ENCODE measurements around the gene OR4S2.

Gene OR4S2

GRCh38 chr11:55661901-55662300 lies 13.8 kb downstream of the OR4S2 start, which contains the start of gene OR4C6:
TSS of gene OR4C6 (plus strand) at chr11:55662201. CDS start at chr11:55665167, 2,966 bp downstream.
- TF ChIP-seq CTCF (IDR thresholded peaks at IDR 0.05; ENCODE audit: poor library complexity, severe bottlenecking): no peak
- no peak for ATAC-seq (ENCODE audit: low read depth)
- Histone ChIP-seq H3K4me1 (ENCODE audit: insufficient read depth, poor library complexity, severe bottlenecking) (no peaks in the 10 kb centered on the region), H3K27me3 (ENCODE audit: insufficient read depth, poor library complexity, severe bottlenecking) (no peaks in the 10 kb centered on the region), H3K36me3 (ENCODE audit: low read depth) (no peaks in the 10 kb centered on the region), H3K9me3 (ENCODE audit: severe bottlenecking) (no peaks in the 10 kb centered on the region), H3K27ac (ENCODE audit: poor library complexity, severe bottlenecking) (no peak within 1 kb of the TSS), H3K4me3 (ENCODE audit: severe bottlenecking) (no peak within 1 kb of the TSS)
- no peak for DNase-seq (ENCODE audit: low spot score)

GRCh38 chr11:55669376-55669775 lies 21.2 kb downstream of the OR4S2 start:
- no peak overlapping the region for H3K4me3 ChIP-seq (ENCODE audit: severe bottlenecking)
- H3K27me3 ChIP-seq (ENCODE audit: insufficient read depth, poor library complexity, severe bottlenecking): no peaks in the 10 kb centered on the region
- ATAC-seq (ENCODE audit: low read depth): no peak
- H3K36me3 ChIP-seq (ENCODE audit: low read depth): no peaks in the 10 kb centered on the region
- TF ChIP-seq CTCF (IDR thresholded peaks at IDR 0.05; ENCODE audit: poor library complexity, severe bottlenecking): no peak
- DNase-seq (ENCODE audit: low spot score): no peak
- no peak overlapping the region for H3K27ac ChIP-seq (ENCODE audit: poor library complexity, severe bottlenecking)
- no peaks in the 10 kb centered on the region for H3K4me1 ChIP-seq (ENCODE audit: insufficient read depth, poor library complexity, severe bottlenecking)
- H3K9me3 ChIP-seq (ENCODE audit: severe bottlenecking): no peaks in the 10 kb centered on the region

GRCh38 chr11:55673860-55674259 lies 25.7 kb downstream of the OR4S2 start:
- no peak overlapping the region for H3K4me3 ChIP-seq (ENCODE audit: severe bottlenecking)
- no peak for ATAC-seq (ENCODE audit: low read depth)
- no peaks in the 10 kb centered on the region for H3K9me3 ChIP-seq (ENCODE audit: severe bottlenecking)
- no peak overlapping the region for H3K27ac ChIP-seq (ENCODE audit: poor library complexity, severe bottlenecking)
- DNase-seq (ENCODE audit: low spot score): no peak
- H3K36me3 ChIP-seq (ENCODE audit: low read depth): no peaks in the 10 kb centered on the region
- H3K4me1 ChIP-seq (ENCODE audit: insufficient read depth, poor library complexity, severe bottlenecking): no peaks in the 10 kb centered on the region
- no peak for TF ChIP-seq CTCF (IDR thresholded peaks at IDR 0.05; ENCODE audit: poor library complexity, severe bottlenecking)
- H3K27me3 ChIP-seq (ENCODE audit: insufficient read depth, poor library complexity, severe bottlenecking): no peaks in the 10 kb centered on the region

- no peak overlapping the region for H3K4me3 ChIP-seq (ENCODE audit: severe bottlenecking)
- H3K36me3 ChIP-seq (ENCODE audit: low read depth): no peaks in the 10 kb centered on the region
- peaks cover 2% of the 10 kb centered on the region for H3K9me3 ChIP-seq (ENCODE audit: severe bottlenecking)
- H3K27me3 ChIP-seq (ENCODE audit: insufficient read depth, poor library complexity, severe bottlenecking): no peaks in the 10 kb centered on the region
- TF ChIP-seq CTCF (IDR thresholded peaks at IDR 0.05; ENCODE audit: poor library complexity, severe bottlenecking): no peak
- H3K4me1 ChIP-seq (ENCODE audit: insufficient read depth, poor library complexity, severe bottlenecking): no peaks in the 10 kb centered on the region
- no peak for DNase-seq (ENCODE audit: low spot score)
- ATAC-seq (ENCODE audit: low read depth): no peak
- no peak overlapping the region for H3K27ac ChIP-seq (ENCODE audit: poor library complexity, severe bottlenecking)
Measured at GRCh38 chr11:55697817-55698216, 49.7 kb downstream of the OR4S2 start.

GRCh38 chr11:55701429-55701828 lies 53.3 kb downstream of the OR4S2 start:
- H3K9me3 ChIP-seq (ENCODE audit: severe bottlenecking): peaks cover 2% of the 10 kb centered on the region
- no peak overlapping the region for H3K27ac ChIP-seq (ENCODE audit: poor library complexity, severe bottlenecking)
- no peaks in the 10 kb centered on the region for H3K27me3 ChIP-seq (ENCODE audit: insufficient read depth, poor library complexity, severe bottlenecking)
- H3K4me1 ChIP-seq (ENCODE audit: insufficient read depth, poor library complexity, severe bottlenecking): no peaks in the 10 kb centered on the region
- ATAC-seq (ENCODE audit: low read depth): no peak
- DNase-seq (ENCODE audit: low spot score): no peak
- H3K36me3 ChIP-seq (ENCODE audit: low read depth): no peaks in the 10 kb centered on the region
- H3K4me3 ChIP-seq (ENCODE audit: severe bottlenecking): no peak overlapping the region
- TF ChIP-seq CTCF (IDR thresholded peaks at IDR 0.05; ENCODE audit: poor library complexity, severe bottlenecking): no peak
